ENCODE measurements around the gene SPATA16.

Gene SPATA16

GRCh38 chr3:172974969-172975368, 166.1 kb downstream of the SPATA16 start:
- H3K4me3 ChIP-seq (ENCODE audit: low read length) = no peak overlapping the region
- H4K20me1 ChIP-seq (ENCODE audit: control insufficient read depth, insufficient read depth, low read depth, low read length) = no peaks in the 10 kb centered on the region
- H3F3A ChIP-seq (ENCODE audit: control insufficient read depth, insufficient read depth) = no peaks in the 10 kb centered on the region
- H3K9me3 ChIP-seq (ENCODE audit: control insufficient read depth, insufficient read depth, low read length) = no peaks in the 10 kb centered on the region
- no peaks in the 10 kb centered on the region for H3K79me2 ChIP-seq (ENCODE audit: control insufficient read depth, low read length)
- H3K27me3 ChIP-seq (ENCODE audit: control insufficient read depth, low read length) = no peaks in the 10 kb centered on the region
- TF ChIP-seq EZH2phosphoT487 (IDR thresholded peaks at IDR 0.05; ENCODE audit: borderline replicate concordance, low read length) (no peak), CTCF (IDR thresholded peaks at IDR 0.05; ENCODE audit: low read depth, low read length, poor library complexity, severe bottlenecking) (no peak)
- H3K4me1 ChIP-seq (ENCODE audit: control insufficient read depth, low read length) = no peaks in the 10 kb centered on the region
- no peaks in the 10 kb centered on the region for H3K9me2 ChIP-seq (replicated peaks; ENCODE audit: control insufficient read depth, low read length)
- H3K27ac ChIP-seq (ENCODE audit: low read depth, low read length) = no peak overlapping the region
- H3K4me2 ChIP-seq (ENCODE audit: low read length) = no peak overlapping the region
- no peaks in the 10 kb centered on the region for H3K36me3 ChIP-seq (ENCODE audit: control insufficient read depth, low read length)

GRCh38 chr3:172973799-172974198, 167.2 kb downstream of the SPATA16 start:
- H3F3A ChIP-seq (ENCODE audit: control insufficient read depth, insufficient read depth) = no peaks in the 10 kb centered on the region
- no peaks in the 10 kb centered on the region for H3K36me3 ChIP-seq (ENCODE audit: control insufficient read depth, low read length)
- no peaks in the 10 kb centered on the region for H3K27me3 ChIP-seq (ENCODE audit: control insufficient read depth, low read length)
- no peak overlapping the region for H3K4me3 ChIP-seq (ENCODE audit: low read length)
- TF ChIP-seq CTCF (IDR thresholded peaks at IDR 0.05; ENCODE audit: low read depth, low read length, poor library complexity, severe bottlenecking) = no peak
- no peak for TF ChIP-seq EZH2phosphoT487 (IDR thresholded peaks at IDR 0.05; ENCODE audit: borderline replicate concordance, low read length)
- no peaks in the 10 kb centered on the region for H3K9me2 ChIP-seq (replicated peaks; ENCODE audit: control insufficient read depth, low read length)
- H3K4me1 ChIP-seq (ENCODE audit: control insufficient read depth, low read length) = no peaks in the 10 kb centered on the region
- no peak overlapping the region for H3K4me2 ChIP-seq (ENCODE audit: low read length)
- no peak overlapping the region for H3K27ac ChIP-seq (ENCODE audit: low read depth, low read length)
- no peaks in the 10 kb centered on the region for H3K79me2 ChIP-seq (ENCODE audit: control insufficient read depth, low read length)
- no peaks in the 10 kb centered on the region for H4K20me1 ChIP-seq (ENCODE audit: control insufficient read depth, insufficient read depth, low read depth, low read length)
- no peaks in the 10 kb centered on the region for H3K9me3 ChIP-seq (ENCODE audit: control insufficient read depth, insufficient read depth, low read length)

- Histone ChIP-seq H3K4me1 (ENCODE audit: control insufficient read depth, low read length) (no peaks in the 10 kb centered on the region), H3K36me3 (ENCODE audit: control insufficient read depth, low read length) (no peaks in the 10 kb centered on the region), H3K27ac (ENCODE audit: low read depth, low read length) (no peak overlapping the region), H3K79me2 (ENCODE audit: control insufficient read depth, low read length) (no peaks in the 10 kb centered on the region), H3K9me2 (replicated peaks; ENCODE audit: control insufficient read depth, low read length) (no peaks in the 10 kb centered on the region), H3F3A (ENCODE audit: control insufficient read depth, insufficient read depth) (no peaks in the 10 kb centered on the region), H4K20me1 (ENCODE audit: control insufficient read depth, insufficient read depth, low read depth, low read length) (no peaks in the 10 kb centered on the region), H3K9me3 (ENCODE audit: control insufficient read depth, insufficient read depth, low read length) (no peaks in the 10 kb centered on the region), H3K27me3 (ENCODE audit: control insufficient read depth, low read length) (no peaks in the 10 kb centered on the region), H3K4me3 (ENCODE audit: low read length) (no peak overlapping the region), H3K4me2 (ENCODE audit: low read length) (no peak overlapping the region)
- no peak for TF ChIP-seq EZH2phosphoT487 (IDR thresholded peaks at IDR 0.05; ENCODE audit: borderline replicate concordance, low read length)
- no peak for TF ChIP-seq CTCF (IDR thresholded peaks at IDR 0.05; ENCODE audit: low read depth, low read length, poor library complexity, severe bottlenecking)
Observed at GRCh38 chr3:172972717-172973116, 168.3 kb downstream of the SPATA16 start.

GRCh38 chr3:172972067-172972466, 169.0 kb downstream of the SPATA16 start:
- Histone ChIP-seq H3K9me3 (ENCODE audit: control insufficient read depth, insufficient read depth, low read length) (no peaks in the 10 kb centered on the region), H3K4me2 (ENCODE audit: low read length) (no peak overlapping the region), H3K4me1 (ENCODE audit: control insufficient read depth, low read length) (no peaks in the 10 kb centered on the region), H3K79me2 (ENCODE audit: control insufficient read depth, low read length) (no peaks in the 10 kb centered on the region), H3K27me3 (ENCODE audit: control insufficient read depth, low read length) (no peaks in the 10 kb centered on the region), H4K20me1 (ENCODE audit: control insufficient read depth, insufficient read depth, low read depth, low read length) (no peaks in the 10 kb centered on the region), H3K9me2 (replicated peaks; ENCODE audit: control insufficient read depth, low read length) (no peaks in the 10 kb centered on the region), H3K4me3 (ENCODE audit: low read length) (no peak overlapping the region), H3K27ac (ENCODE audit: low read depth, low read length) (no peak overlapping the region), H3K36me3 (ENCODE audit: control insufficient read depth, low read length) (no peaks in the 10 kb centered on the region), H3F3A (ENCODE audit: control insufficient read depth, insufficient read depth) (no peaks in the 10 kb centered on the region)
- TF ChIP-seq CTCF (IDR thresholded peaks at IDR 0.05; ENCODE audit: low read depth, low read length, poor library complexity, severe bottlenecking) = no peak
- TF ChIP-seq EZH2phosphoT487 (IDR thresholded peaks at IDR 0.05; ENCODE audit: borderline replicate concordance, low read length) = no peak

Data from DOHH2 (cell line).